Measurements from ENCODE around the gene IL3. TPM values are rescaled to one million over a fixed set of nuclear protein-coding genes. Genes with fewer than 3 reads are reported as not detected.
A peak's percentile ranks its signal among the peaks of the same experiment; 100 is the strongest.

The IL3 gene
- total RNA-seq, 2 donors from 2014 or later, result 6.2 to 8.9 TPM

DNA sequence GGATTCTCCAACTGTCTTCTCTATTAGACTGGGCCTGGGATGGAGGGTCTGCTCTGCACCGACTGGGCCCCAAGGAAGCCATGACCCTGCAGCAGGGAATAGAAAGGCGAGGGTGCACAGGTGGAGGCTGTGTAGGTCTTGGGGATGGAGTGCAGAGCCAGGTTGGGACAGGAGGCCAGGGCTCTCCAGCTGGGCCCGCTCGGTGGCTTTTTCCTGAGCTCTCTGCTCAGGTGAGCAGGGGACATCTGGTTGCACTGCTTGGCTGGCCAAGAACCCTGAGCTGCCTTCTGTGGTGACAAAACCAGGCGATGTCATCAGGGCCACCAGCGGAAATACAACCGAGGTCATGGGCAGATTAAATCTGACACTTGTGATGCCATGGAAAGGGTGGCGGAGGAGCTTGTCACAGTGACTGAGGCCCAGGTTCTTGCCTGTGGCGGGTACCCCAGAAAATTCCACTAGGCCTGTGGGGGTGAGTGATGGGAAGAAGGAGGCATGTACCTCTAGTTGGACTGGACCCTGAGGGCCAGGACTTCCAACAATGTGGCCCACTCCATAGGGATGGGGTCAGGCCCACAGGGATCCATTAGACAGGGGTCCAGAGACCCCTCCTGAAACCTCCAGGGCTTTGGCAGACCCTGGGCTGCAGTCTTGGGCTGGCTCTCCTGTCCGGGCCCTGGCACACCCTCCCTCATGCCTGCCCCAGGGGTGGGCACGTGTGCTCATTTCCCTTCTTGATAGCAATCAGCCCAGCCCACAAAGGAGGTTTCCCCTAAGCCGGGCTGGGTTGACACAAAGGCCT, 4.4 kb upstream of the IL3 start:
- Mint-ChIP-seq H3K9me3 (no peaks in the 10 kb centered on the region), H3K27ac (peak overlapping the region; percentile 49), H3K4me3 (peak overlapping the region in 1 of 2 donors; percentile 46), H3K4me1 (ENCODE audit: low read depth) (peaks cover 63% of the 10 kb centered on the region), H3K27me3 (ENCODE audit: low read depth) (peaks cover 9% of the 10 kb centered on the region), H3K36me3 (ENCODE audit: insufficient read depth in 2 of 2) (no peaks in the 10 kb centered on the region)
- ATAC-seq (replicated peaks in 1 of 2) (peak; percentile 81 to 82), DNase-seq (peak; percentile 51 to 56)

DNA sequence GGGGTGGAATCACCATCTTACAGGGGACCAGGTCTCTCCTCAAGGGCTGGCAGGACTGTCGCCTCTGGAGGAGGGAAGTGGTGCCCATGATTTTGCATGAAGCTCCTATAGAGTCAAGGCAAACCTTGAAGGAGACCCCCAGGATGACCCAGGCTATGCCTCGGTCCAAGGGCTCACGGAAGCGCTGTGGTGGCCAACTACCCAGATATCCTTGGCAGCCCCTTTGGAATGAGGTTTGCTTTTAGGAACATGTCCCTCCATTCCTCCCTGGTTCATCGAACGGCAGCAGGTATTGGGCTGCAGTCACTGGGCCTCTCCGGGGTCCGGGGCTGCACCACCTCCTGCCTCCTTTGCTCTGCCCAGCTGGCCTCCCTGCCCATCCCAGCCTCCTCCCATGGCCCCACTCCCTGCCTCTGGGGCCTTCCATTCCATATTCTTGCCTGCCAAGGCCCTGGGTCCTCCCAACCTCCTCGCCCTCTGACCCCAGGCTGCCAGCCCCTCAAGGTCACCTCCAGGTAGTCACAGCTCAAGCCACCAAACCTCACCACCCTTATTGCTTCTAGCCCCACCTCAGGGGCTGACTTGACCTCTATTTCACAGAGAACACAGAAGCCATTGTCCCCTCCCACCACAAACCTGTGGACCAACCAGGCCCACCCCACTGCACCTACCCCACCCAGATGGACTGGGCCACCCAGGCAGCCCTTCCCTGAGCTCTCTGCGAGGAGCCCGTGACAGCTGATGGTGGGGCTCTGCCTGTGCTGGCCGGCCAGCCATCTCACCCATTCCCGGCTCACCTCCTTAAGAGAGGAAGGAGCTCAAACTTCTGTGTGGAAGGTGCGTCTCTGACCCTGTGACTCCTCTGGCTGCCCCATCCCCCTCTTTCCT, 3.6 kb upstream of the IL3 start:
- H3K27ac Mint-ChIP-seq, result no peak overlapping the region
- ATAC-seq (replicated peaks in 1 of 2), result no peak
- DNase-seq, result no peak
- H3K9me3 Mint-ChIP-seq, result no peaks in the 10 kb centered on the region
- no peaks in the 10 kb centered on the region for H3K36me3 Mint-ChIP-seq (ENCODE audit: insufficient read depth in 2 of 2)
- peaks cover 63% of the 10 kb centered on the region for H3K4me1 Mint-ChIP-seq (ENCODE audit: low read depth)
- peaks cover 9% of the 10 kb centered on the region for H3K27me3 Mint-ChIP-seq (ENCODE audit: low read depth)
- H3K4me3 Mint-ChIP-seq, result peak overlapping the region in 1 of 2 donors; percentile 35

DNA sequence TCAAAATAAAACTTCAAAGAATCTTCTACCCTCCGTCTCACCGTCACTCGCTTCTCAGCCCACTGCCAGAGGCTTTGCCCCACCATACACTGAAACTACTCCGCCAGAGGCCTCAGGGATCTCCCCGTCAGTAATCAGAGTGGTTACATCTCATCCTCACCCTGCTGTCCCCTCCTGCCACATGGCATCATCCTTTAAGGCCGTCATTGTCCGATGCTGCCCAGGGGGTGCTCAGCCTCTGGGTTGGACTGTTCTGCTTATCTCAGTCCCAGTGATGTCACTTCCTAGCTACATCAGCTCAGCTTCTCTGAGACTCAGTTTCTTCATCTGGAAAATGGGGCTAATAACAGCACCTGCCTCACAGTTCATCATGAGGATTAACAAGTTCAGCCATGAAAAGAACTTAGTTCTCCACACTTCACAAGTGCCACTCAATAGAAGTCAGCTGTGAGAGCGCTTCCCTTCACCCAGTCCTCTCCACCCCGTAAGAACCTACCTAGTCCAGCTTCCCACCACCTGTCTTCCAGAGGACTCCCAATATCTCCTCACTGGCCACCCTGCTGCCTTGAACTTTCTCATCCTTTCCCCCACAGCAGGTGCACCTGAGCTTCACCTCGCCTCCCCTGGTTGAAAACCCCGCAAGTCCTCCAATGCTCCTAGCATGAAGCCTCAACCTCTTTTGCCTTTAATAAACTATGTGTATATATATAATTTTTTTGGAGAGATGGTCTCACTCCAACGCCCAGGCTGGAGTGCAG, 2.8 kb upstream of the IL3 start:
- ATAC-seq (replicated peaks in 1 of 2) (no peak), DNase-seq (no peak)
- H3K27me3 Mint-ChIP-seq (ENCODE audit: low read depth), result peaks cover 9% of the 10 kb centered on the region
- no peaks in the 10 kb centered on the region for H3K9me3 Mint-ChIP-seq
- peak overlapping the region; percentile 34 for H3K27ac Mint-ChIP-seq
- H3K4me1 Mint-ChIP-seq (ENCODE audit: low read depth), result peaks cover 58% of the 10 kb centered on the region
- no peaks in the 10 kb centered on the region for H3K36me3 Mint-ChIP-seq (ENCODE audit: insufficient read depth in 2 of 2)
- H3K4me3 Mint-ChIP-seq, result peak overlapping the region in 1 of 2 donors; percentile 35

DNA sequence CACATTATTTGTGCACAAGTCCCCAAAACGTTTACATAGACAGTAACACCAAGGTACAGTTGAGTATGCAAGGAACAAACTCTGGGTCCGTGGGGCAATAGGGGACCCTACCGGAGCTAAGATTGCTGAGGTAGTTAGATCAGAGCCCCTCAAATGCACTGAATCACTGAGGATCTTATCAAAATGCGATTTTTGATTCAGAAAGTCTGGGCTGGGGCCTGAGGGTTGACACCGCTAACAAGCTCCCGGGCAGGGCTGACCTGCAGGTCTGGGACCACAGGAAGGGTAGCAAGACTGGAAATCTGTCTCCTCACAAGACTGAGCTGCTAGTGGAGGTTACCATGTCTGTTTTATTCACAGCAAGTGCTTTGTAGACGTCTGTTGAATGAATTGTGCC, 1.8 kb upstream of the IL3 start:
- Mint-ChIP-seq H3K4me1 (ENCODE audit: low read depth) (peaks cover 65% of the 10 kb centered on the region), H3K4me3 (no peak overlapping the region), H3K36me3 (ENCODE audit: insufficient read depth in 2 of 2) (no peaks in the 10 kb centered on the region), H3K27ac (no peak overlapping the region), H3K27me3 (ENCODE audit: low read depth) (peaks cover 9% of the 10 kb centered on the region), H3K9me3 (no peaks in the 10 kb centered on the region)
- no peak for DNase-seq
- ATAC-seq (replicated peaks in 1 of 2), result no peak

DNA sequence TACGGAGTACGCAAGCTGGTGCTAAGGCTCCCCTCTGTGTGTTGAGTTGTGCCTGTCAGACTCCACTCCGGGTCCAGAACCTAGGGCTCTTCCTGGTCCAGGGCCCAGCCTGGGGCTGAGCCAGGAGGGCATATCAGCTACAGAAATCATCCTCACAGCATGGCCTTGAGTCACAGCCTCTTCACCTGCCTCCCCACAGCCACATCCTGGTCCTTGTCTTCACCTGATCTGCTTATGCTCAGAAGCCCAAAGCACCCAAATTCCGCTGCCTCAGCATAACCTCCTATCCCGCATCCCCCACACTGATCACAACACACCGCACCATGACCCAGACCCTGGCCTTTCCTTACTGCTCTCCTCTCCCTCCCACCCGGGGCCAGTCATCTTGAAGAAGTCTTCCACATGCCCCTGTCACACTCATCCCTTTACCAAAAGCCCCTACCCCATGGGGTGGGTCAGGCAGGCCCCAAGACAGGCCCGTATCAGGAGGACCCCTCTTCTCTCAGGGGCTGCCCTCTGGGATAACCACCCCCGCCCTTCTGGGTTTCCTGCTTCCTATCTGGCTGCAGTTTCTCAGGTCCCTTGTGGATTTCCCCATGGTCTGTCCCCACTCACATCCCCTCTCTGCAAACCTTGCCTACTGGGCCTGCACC, 1.3 kb upstream of the IL3 start:
- Mint-ChIP-seq H3K4me1 (ENCODE audit: low read depth) (peaks cover 70% of the 10 kb centered on the region), H3K36me3 (ENCODE audit: insufficient read depth in 2 of 2) (no peaks in the 10 kb centered on the region), H3K9me3 (no peaks in the 10 kb centered on the region), H3K27me3 (ENCODE audit: low read depth) (peaks cover 9% of the 10 kb centered on the region), H3K4me3 (peak overlapping the region in 1 of 2 donors; percentile 42), H3K27ac (no peak overlapping the region)
- ATAC-seq (replicated peaks in 1 of 2), result peak; percentile 35 to 50
- no peak for DNase-seq

DNA sequence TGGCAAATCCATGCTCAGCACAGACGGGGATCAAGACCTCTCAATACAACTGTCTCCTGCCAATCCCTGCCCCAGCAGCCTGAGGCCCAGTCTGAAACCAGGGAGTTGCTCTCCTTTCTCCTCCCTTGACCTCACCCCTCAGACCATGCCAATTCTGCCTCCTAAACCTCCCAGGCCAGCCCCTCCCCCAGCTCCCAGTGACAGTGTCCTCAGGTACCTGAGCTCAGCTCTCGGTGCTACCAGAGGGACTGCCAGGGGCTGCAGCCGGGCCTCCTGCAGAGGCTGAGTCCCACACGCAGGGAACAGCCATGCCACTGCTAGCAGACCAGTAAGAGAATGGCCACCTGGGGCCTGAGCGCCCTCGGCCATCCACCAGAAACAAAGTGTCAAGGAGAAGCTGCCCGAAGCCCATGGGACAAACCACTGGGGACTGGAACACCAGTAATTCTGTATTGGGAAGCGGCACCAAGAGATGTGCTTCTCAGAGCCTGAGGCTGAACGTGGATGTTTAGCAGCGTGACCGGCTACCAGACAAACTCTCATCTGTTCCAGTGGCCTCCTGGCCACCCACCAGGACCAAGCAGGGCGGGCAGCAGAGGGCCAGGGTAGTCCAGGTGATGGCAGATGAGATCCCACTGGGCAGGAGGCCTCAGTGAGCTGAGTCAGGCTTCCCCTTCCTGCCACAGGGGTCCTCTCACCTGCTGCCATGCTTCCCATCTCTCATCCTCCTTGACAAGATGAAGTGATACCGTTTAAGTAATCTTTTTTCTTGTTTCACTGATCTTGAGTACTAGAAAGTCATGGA, 557 bp upstream of the IL3 start:
- DNase-seq (no peak), ATAC-seq (replicated peaks in 1 of 2) (no peak)
- no peak overlapping the region for H3K4me3 Mint-ChIP-seq
- H3K4me1 Mint-ChIP-seq (ENCODE audit: low read depth), result peaks cover 70% of the 10 kb centered on the region
- no peak overlapping the region for H3K27ac Mint-ChIP-seq
- H3K27me3 Mint-ChIP-seq (ENCODE audit: low read depth), result peaks cover 9% of the 10 kb centered on the region
- no peaks in the 10 kb centered on the region for H3K36me3 Mint-ChIP-seq (ENCODE audit: insufficient read depth in 2 of 2)
- H3K9me3 Mint-ChIP-seq, result no peaks in the 10 kb centered on the region

DNA sequence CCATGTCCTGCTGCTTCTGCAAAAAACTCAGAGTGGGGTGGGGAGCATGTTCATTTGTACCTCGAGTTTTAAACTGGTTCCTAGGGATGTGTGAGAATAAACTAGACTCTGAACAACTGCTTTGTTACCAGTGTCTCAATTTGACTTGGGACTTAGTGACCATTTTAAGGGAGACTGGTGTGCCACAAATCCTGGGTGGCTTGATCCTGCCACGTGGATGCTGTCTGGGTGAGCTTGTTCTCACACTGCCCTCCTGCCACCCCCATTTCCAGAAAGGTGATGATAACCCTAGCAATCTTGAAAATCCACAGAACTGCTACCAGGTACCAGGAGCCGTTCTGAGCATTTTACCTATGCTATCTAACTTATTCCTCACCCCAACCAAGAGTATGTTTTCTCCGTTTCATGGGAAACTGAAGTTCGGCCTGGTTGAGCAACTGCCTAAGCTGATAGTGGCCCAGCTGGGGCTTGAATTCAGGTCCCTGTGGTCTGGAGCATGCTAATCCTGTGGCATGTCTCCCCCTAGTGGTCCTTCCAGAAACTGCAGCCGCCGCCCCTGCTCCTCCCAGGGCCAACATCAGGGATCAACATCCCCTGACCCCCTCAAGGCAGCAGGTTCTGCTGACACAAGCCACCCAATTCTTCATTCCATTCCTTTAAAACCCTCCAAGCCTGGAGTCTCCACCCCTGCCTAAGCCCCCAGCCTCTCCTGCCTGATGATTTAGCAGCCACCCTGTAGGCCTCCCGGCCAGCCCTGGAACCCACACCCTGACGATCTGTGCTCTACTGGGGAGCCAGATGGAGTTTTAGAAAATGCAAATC, 2.8 kb downstream of the IL3 start:
- peaks cover 60% of the 10 kb centered on the region for H3K4me1 Mint-ChIP-seq (ENCODE audit: low read depth)
- no peak overlapping the region for H3K27ac Mint-ChIP-seq
- ATAC-seq (replicated peaks in 1 of 2) (peak; percentile 56 to 64), DNase-seq (peak; percentile 81 to 88)
- no peaks in the 10 kb centered on the region for H3K36me3 Mint-ChIP-seq (ENCODE audit: insufficient read depth in 2 of 2)
- no peaks in the 10 kb centered on the region for H3K9me3 Mint-ChIP-seq
- H3K4me3 Mint-ChIP-seq, result no peak overlapping the region
- no peaks in the 10 kb centered on the region for H3K27me3 Mint-ChIP-seq (ENCODE audit: low read depth)

DNA sequence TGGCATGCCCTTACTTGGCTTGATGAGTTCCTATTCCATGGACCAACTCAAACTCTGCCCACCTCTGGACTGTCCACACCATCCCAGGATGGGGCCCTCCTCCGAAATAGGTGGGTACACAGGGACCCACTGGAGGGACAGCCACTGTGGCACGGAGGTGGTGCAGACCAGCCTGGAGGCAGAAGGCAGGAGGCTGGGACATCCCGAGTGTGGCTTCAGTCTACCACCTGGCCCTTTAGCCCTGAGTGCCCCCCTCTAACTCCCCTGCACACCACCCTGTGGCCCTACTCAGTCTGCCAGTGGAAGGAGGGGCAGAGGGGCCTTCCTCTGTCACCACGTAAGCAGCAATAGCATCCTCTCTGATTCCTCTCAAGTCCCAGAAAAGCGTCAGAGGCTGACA, 3.7 kb downstream of the IL3 start:
- Mint-ChIP-seq H3K27me3 (ENCODE audit: low read depth) (no peaks in the 10 kb centered on the region), H3K27ac (no peak overlapping the region), H3K4me1 (ENCODE audit: low read depth) (peaks cover 54% of the 10 kb centered on the region), H3K36me3 (ENCODE audit: insufficient read depth in 2 of 2) (no peaks in the 10 kb centered on the region), H3K9me3 (no peaks in the 10 kb centered on the region), H3K4me3 (no peak overlapping the region)
- no peak for DNase-seq
- no peak for ATAC-seq (replicated peaks in 1 of 2)

DNA sequence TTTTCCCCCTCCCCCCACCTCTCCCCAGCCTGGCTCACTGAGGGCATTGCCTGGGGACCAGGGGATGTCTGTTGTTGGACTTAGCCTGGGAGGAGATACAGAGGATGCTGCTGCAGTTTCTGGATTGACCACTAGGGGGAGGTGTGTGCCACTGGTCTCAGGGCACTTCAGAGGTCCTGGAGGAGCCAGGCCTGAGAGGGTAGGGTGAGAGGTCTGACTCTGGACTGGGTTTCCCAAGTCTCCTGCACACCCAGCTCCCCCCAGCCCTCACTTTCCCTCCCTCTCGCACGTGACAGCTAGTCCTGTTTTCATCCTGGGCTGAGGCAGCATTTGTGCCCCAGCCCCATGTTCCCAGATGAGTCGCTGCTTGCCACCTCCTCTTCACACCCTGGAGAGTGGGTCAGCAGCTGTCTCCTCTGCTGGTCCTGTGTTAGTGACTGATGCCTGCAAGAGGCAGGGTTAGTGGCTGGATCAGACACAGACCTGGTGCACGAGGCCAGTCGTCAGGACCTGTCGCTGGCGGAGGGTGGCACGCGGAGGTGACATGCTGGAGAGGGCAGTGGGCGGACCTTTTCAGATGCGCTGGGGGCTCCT, 4.4 kb downstream of the IL3 start:
- ATAC-seq (replicated peaks in 1 of 2), result peak; percentile 76 to 78
- H3K27me3 Mint-ChIP-seq (ENCODE audit: low read depth), result no peaks in the 10 kb centered on the region
- DNase-seq, result peak; percentile 84 to 86
- H3K4me3 Mint-ChIP-seq, result no peak overlapping the region
- peaks cover 51% of the 10 kb centered on the region for H3K4me1 Mint-ChIP-seq (ENCODE audit: low read depth)
- H3K9me3 Mint-ChIP-seq, result no peaks in the 10 kb centered on the region
- H3K27ac Mint-ChIP-seq, result no peak overlapping the region
- no peaks in the 10 kb centered on the region for H3K36me3 Mint-ChIP-seq (ENCODE audit: insufficient read depth in 2 of 2)

DNA sequence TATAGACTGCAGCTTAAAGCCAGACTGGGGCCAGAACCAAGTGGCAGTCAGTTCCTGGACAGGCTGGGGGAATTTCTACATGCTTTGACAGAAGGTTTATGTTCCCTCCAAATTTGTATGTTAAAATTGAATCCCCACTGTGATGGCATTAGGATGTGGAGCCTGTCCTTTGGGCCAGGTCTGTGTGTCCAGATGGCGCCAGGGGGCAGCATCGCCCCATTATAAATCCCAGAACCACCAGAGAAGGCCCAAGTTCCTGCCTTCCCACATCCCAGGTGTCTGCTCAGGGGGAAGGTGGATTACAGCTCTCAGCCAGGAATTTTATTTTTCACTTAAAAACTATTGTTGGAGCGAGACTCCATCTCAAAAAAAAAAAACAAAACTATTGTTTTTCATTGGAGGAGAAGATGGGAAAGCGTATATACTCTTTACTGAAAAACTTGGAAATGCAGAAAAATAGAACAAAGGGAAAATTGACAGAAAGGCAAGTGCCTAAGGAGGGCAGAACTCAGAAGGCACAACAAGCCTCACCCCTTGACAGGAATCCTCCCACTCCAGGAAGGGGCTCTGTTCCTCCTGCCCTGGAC, 5.0 kb downstream of the IL3 start:
- Mint-ChIP-seq H3K27ac (peak overlapping the region; percentile 76), H3K27me3 (ENCODE audit: low read depth) (no peaks in the 10 kb centered on the region), H3K36me3 (ENCODE audit: insufficient read depth in 2 of 2) (no peaks in the 10 kb centered on the region), H3K4me3 (no peak overlapping the region), H3K4me1 (ENCODE audit: low read depth) (peaks cover 52% of the 10 kb centered on the region), H3K9me3 (no peaks in the 10 kb centered on the region)
- ATAC-seq (replicated peaks in 1 of 2), result peak; percentile 64 to 67
- DNase-seq, result peak; percentile 61 to 70

All from activated T-cell treated with anti-CD3 and anti-CD28 coated beads, Interleukin-2, amount 50 U/mL, for 72 hours (primary cell).